SHP77 treated with DMSO at 0.1 percent for 48 hours (cell line): ENCODE results near the gene LZIC.
A peak's percentile ranks its signal among the peaks of the same experiment; 100 is the strongest.
"Not testable (repeated sequence)": the region's sequence is repeated elsewhere in the genome, so short reads cannot be mapped to it uniquely, and the experiment has no call there.

Experiments
- DNase-seq: peaks from one replicate; lab custom pipeline; 2025; lab: John Stamatoyannopoulos, UW

Gene LZIC

GRCh38 chr1:9942939-9943788 lies at the start of gene LZIC, which contains the start of gene NMNAT1:
Gene LZIC, minus strand, starts transcription at chr1:9943391. Its CDS starts 6,772 bp downstream, at chr1:9936619.
Gene NMNAT1, plus strand, starts transcription at chr1:9943475. Its CDS starts 28,599 bp downstream, at chr1:9972074.
- peak; percentile 69 for DNase-seq

GRCh38 chr1:9992910-9993309 lies 49.7 kb upstream of the LZIC start:
- no peak for DNase-seq

GRCh38 chr1:9990944-9991343 lies 47.8 kb upstream of the LZIC start:
- no peak for DNase-seq

GRCh38 chr1:9989773-9990172 lies 46.6 kb upstream of the LZIC start:
- no peak for DNase-seq

GRCh38 chr1:9985001-9985400 lies 41.8 kb upstream of the LZIC start:
- no peak for DNase-seq

GRCh38 chr1:9984253-9984652 lies 41.1 kb upstream of the LZIC start:
- no peak for DNase-seq

GRCh38 chr1:9960706-9961562 lies 17.7 kb upstream of the LZIC start:
- peak; percentile 53 for DNase-seq

GRCh38 chr1:9960011-9960410 lies 16.8 kb upstream of the LZIC start:
- DNase-seq: no peak

- DNase-seq: no peak
These were observed 14.5 kb upstream of the LZIC start for GRCh38 chr1:9957726-9958125.

GRCh38 chr1:9946315-9946714 lies 3.1 kb upstream of the LZIC start:
- DNase-seq: no peak

- DNase-seq: peak; percentile 3
These were observed 722 bp downstream of the LZIC start for GRCh38 chr1:9942399-9942938.

GRCh38 chr1:9929431-9930385 lies 13.5 kb downstream of the LZIC start:
- DNase-seq: no peak

GRCh38 chr1:9927259-9927658 lies 15.9 kb downstream of the LZIC start:
- no peak for DNase-seq

GRCh38 chr1:9922342-9922741 lies 20.8 kb downstream of the LZIC start:
- no peak for DNase-seq

GRCh38 chr1:9920606-9921005 lies 22.6 kb downstream of the LZIC start:
- no peak for DNase-seq

- DNase-seq: no peak
These were observed 25.3 kb downstream of the LZIC start for GRCh38 chr1:9917901-9918300.

- DNase-seq: not testable (repeated sequence)
These were observed 25.7 kb downstream of the LZIC start for GRCh38 chr1:9917495-9917894.

GRCh38 chr1:9916452-9916851 lies 26.7 kb downstream of the LZIC start:
- DNase-seq: no peak

- no peak for DNase-seq
These were observed 28.6 kb downstream of the LZIC start for GRCh38 chr1:9914610-9914937.

- DNase-seq: no peak
These were observed 30.8 kb downstream of the LZIC start for GRCh38 chr1:9912264-9912936.
